ENCODE data around the gene TMEM245. TPM values are rescaled to one million over a fixed set of nuclear protein-coding genes. Genes with fewer than 3 reads are reported as not detected.

The TMEM245 gene
- total RNA-seq, 4 donors from 2014 or later: 14.0 to 78.8 (median 68.3) TPM

DNA sequence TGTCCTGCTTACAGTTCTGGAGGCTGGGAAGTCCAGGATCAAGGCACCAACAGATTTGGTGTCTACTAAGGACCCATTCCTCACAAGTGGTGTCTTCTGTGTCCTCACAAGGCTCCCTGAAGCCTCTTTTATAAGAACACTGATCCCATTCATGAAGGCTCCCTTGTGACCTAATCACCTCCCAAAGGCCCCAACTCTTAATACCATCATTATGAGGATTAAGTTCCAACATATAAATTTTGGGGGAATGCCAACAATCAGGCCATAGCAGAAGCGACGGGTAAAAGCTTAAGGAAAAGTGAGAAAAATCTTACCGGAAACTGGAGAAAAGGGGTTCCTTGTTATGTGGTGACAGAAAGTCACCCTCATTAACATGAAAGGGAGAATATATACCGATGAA is 117.6 kb downstream of the TMEM245 start:
- no peak for DNase-seq

DNA sequence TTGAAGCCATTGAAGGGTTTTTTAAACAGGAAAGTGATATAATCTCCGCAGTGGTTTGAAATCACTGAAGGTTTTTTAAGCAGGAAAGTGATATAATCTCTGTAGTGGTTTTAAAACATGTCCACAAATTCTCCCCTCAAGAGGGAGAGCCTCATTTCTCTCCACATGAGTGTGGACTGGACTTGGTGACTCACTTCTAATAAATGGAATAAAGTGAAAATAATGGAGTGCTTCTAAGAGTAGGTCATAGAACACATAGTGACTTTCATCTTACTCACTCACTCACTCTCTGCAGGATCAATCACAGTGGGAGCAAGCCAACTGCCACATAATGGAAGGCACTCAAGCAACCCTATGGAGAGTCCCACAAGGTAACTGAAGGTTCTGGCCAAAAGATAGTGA is 118.5 kb downstream of the TMEM245 start:
- no peak for DNase-seq
- H3K9me3 ChIP-seq: peaks cover 0 to 8% (median 0%) of the 10 kb centered on the region in 4 donors
- no peaks in the 10 kb centered on the region for H3K27me3 ChIP-seq
- H3K4me3 ChIP-seq: no peak overlapping the region
- no peak for TF ChIP-seq POLR2A (IDR thresholded peaks at IDR 0.05)
- TF ChIP-seq, protein P1, sequence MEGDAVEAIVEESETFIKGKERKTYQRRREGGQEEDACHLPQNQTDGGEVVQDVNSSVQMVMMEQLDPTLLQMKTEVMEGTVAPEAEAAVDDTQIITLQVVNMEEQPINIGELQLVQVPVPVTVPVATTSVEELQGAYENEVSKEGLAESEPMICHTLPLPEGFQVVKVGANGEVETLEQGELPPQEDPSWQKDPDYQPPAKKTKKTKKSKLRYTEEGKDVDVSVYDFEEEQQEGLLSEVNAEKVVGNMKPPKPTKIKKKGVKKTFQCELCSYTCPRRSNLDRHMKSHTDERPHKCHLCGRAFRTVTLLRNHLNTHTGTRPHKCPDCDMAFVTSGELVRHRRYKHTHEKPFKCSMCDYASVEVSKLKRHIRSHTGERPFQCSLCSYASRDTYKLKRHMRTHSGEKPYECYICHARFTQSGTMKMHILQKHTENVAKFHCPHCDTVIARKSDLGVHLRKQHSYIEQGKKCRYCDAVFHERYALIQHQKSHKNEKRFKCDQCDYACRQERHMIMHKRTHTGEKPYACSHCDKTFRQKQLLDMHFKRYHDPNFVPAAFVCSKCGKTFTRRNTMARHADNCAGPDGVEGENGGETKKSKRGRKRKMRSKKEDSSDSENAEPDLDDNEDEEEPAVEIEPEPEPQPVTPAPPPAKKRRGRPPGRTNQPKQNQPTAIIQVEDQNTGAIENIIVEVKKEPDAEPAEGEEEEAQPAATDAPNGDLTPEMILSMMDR (IDR thresholded peaks at IDR 0.05): no peak
- no peaks in the 10 kb centered on the region for H3K36me3 ChIP-seq
- no peaks in the 10 kb centered on the region for H3K4me1 ChIP-seq
- no peak overlapping the region for H3K27ac ChIP-seq

More for the DNA sequence above, 117.6 kb downstream of the TMEM245 start:
- Histone ChIP-seq H3K4me1 (no peaks in the 10 kb centered on the region), H3K27ac (no peak overlapping the region), H3K9me3 (peaks cover 0 to 8% (median 0%) of the 10 kb centered on the region in 4 donors), H3K27me3 (no peaks in the 10 kb centered on the region), H3K4me3 (no peak overlapping the region), H3K36me3 (no peaks in the 10 kb centered on the region)
- TF ChIP-seq, protein P1 (IDR thresholded peaks at IDR 0.05): no peak
- TF ChIP-seq POLR2A (IDR thresholded peaks at IDR 0.05): no peak

DNA sequence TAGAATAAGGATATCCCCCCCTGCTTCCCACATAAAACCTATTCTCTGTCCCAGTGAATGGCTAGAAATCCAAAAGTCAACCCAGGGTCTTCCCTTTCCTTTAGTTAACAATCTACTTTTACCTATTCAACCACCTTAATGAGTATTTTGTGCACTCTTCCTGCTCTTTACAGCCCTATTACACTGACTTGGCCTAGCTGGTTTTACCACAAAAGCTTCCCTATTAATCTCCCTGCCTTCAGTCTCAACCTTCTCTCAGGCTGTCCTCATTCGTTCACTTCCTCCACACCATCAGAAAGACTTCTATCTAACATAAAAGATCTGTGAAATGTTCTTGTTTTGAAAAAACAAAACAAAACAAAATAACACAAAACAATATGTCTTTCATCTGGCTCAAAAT is 122.6 kb downstream of the TMEM245 start:
- Histone ChIP-seq H3K4me1 (no peaks in the 10 kb centered on the region), H3K9me3 (no peaks in the 10 kb centered on the region), H3K27ac (peak overlapping the region in 1 of 4 donors; percentile 21), H3K36me3 (no peaks in the 10 kb centered on the region), H3K27me3 (no peaks in the 10 kb centered on the region), H3K4me3 (no peak overlapping the region)
- DNase-seq: no peak
- no peak for TF ChIP-seq POLR2A (IDR thresholded peaks at IDR 0.05)
- TF ChIP-seq, protein P1 (IDR thresholded peaks at IDR 0.05): no peak

GRCh38 chr9:108996643-108997042 is 123.1 kb downstream of the TMEM245 start:
- Histone ChIP-seq H3K9me3 (no peaks in the 10 kb centered on the region), H3K4me1 (no peaks in the 10 kb centered on the region), H3K27ac (no peak overlapping the region), H3K36me3 (no peaks in the 10 kb centered on the region), H3K27me3 (no peaks in the 10 kb centered on the region), H3K4me3 (no peak overlapping the region)
- no peak for DNase-seq
- TF ChIP-seq, protein P1 (IDR thresholded peaks at IDR 0.05): no peak
- TF ChIP-seq POLR2A (IDR thresholded peaks at IDR 0.05): no peak

DNA sequence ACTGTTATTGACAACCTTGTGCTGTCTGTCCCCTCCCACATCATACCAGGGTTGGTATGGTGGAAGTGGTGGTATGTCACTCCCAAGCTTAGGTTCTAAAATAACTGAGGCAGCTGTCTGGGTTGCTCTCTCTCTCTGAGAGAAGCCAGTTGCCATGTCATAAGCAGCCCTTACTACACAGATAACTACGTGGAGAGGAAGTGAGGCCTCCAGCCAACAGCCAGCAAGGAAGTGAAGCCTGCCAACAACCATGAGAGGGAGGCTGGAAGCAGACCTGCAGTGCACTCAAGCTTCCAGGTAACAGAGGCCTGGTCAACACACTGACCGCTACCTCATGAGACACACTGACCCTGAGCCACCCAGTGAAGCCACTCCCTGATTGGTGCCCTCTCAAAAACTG is 125.1 kb downstream of the TMEM245 start:
- H3K4me1 ChIP-seq: no peaks in the 10 kb centered on the region
- H3K27ac ChIP-seq: no peak overlapping the region
- H3K36me3 ChIP-seq: no peaks in the 10 kb centered on the region
- no peaks in the 10 kb centered on the region for H3K27me3 ChIP-seq
- no peaks in the 10 kb centered on the region for H3K9me3 ChIP-seq
- no peak for DNase-seq
- no peak overlapping the region for H3K4me3 ChIP-seq
- TF ChIP-seq, protein P1 (IDR thresholded peaks at IDR 0.05): no peak
- TF ChIP-seq POLR2A (IDR thresholded peaks at IDR 0.05): no peak

DNA sequence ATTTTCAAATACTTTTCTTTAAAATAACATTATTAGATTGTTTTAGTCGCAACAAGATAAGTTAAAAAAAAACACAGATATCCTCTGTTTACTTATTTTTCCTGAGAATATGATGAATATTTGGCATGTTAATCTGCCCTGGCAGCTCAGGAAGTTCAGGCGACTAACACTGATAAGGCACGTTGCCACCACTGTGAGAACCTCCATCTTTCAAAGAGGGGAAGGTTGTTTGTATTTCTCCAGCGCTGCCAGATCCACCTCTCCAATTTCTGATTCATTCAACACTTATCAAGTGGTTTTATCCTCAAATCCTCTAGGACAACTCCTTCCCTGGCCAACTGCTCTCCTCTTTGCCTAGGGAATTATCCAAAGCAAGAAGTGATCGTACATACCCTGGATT is 128.3 kb downstream of the TMEM245 start:
- no peak for DNase-seq
- no peak for TF ChIP-seq POLR2A (IDR thresholded peaks at IDR 0.05)
- TF ChIP-seq, protein P1 (IDR thresholded peaks at IDR 0.05): no peak
- Histone ChIP-seq H3K27ac (no peak overlapping the region), H3K4me1 (no peaks in the 10 kb centered on the region), H3K4me3 (no peak overlapping the region), H3K9me3 (no peaks in the 10 kb centered on the region), H3K36me3 (no peaks in the 10 kb centered on the region), H3K27me3 (no peaks in the 10 kb centered on the region)
